ENCODE measurements around the gene ZMYND8.
"Not testable (repeated sequence)": the region's sequence is repeated elsewhere in the genome, so short reads cannot be mapped to it uniquely, and the experiment has no call there.

The ZMYND8 gene

GRCh38 chr20:47243532-47244305, 112.8 kb downstream of the ZMYND8 start:
- no peak for DNase-seq

- DNase-seq: no peak
Measured at GRCh38 chr20:47243003-47243402, 113.5 kb downstream of the ZMYND8 start.

GRCh38 chr20:47241345-47241781, 115.1 kb downstream of the ZMYND8 start:
- no peak for DNase-seq

- DNase-seq: not testable (repeated sequence)
Measured at GRCh38 chr20:47240096-47240495, 116.4 kb downstream of the ZMYND8 start.

GRCh38 chr20:47239719-47240067, 116.8 kb downstream of the ZMYND8 start:
- DNase-seq: no peak

- no peak for DNase-seq
Measured at GRCh38 chr20:47238780-47239718, 117.5 kb downstream of the ZMYND8 start.

- no peak for DNase-seq
Measured at GRCh38 chr20:47237715-47238114, 118.8 kb downstream of the ZMYND8 start.

GRCh38 chr20:47236639-47236900, 119.9 kb downstream of the ZMYND8 start:
- DNase-seq: no peak

- DNase-seq: no peak
Measured at GRCh38 chr20:47235853-47236638, 120.5 kb downstream of the ZMYND8 start.

GRCh38 chr20:47235111-47235510, 121.4 kb downstream of the ZMYND8 start:
- DNase-seq: no peak

GRCh38 chr20:47233333-47234188, 122.9 kb downstream of the ZMYND8 start:
- no peak for DNase-seq

GRCh38 chr20:47232518-47232917, 124.0 kb downstream of the ZMYND8 start:
- DNase-seq: no peak

- no peak for DNase-seq
Measured at GRCh38 chr20:47231382-47232039, 125.0 kb downstream of the ZMYND8 start.

GRCh38 chr20:47230811-47231256, 125.7 kb downstream of the ZMYND8 start:
- no peak for DNase-seq

GRCh38 chr20:47228654-47229053, 127.8 kb downstream of the ZMYND8 start:
- DNase-seq: no peak

GRCh38 chr20:47227576-47227975, 128.9 kb downstream of the ZMYND8 start:
- no peak for DNase-seq

- DNase-seq: no peak
Measured at GRCh38 chr20:47227119-47227518, 129.4 kb downstream of the ZMYND8 start.

GRCh38 chr20:47225458-47225857, 131.0 kb downstream of the ZMYND8 start:
- no peak for DNase-seq

- no peak for DNase-seq
Measured at GRCh38 chr20:47224857-47225256, 131.6 kb downstream of the ZMYND8 start.

- DNase-seq: no peak
Measured at GRCh38 chr20:47224300-47224791, 132.2 kb downstream of the ZMYND8 start.

GRCh38 chr20:47223896-47224295, 132.6 kb downstream of the ZMYND8 start:
- no peak for DNase-seq
